DND-41 (cell line): ENCODE measurements around the gene DKK2.

ENCODE experiments used
- CTCF ChIP-seq: IDR thresholded peaks from 2 replicates; pipeline ENCODE4 v1.5.1; 2012; ENCODE audit warnings: borderline replicate concordance, low read length, moderate library complexity, mild to moderate bottlenecking; ENCODE audit not compliant: poor library complexity, severe bottlenecking; ENCODE audit errors: extremely low read depth
- EZH2 ChIP-seq: IDR thresholded peaks from 3 replicates; pipeline ENCODE4 v1.6.1; 2012; ENCODE audit warnings: borderline replicate concordance, low read depth, mild to moderate bottlenecking, moderate library complexity, low read length, inconsistent platforms; ENCODE audit not compliant: severe bottlenecking

GRCh38 chr4:107008115-107008514, 28.0 kb downstream of the DKK2 start:
- TF ChIP-seq EZH2, result no peak
- TF ChIP-seq CTCF, result no peak
